HG03108 (cell line): ENCODE measurements around the gene FGF13.

Source experiments
- ATAC-seq: cut with Tn5 transposase; IDR thresholded peaks from one replicate; pipeline ENCODE4 v1.9.1; 2021; ENCODE audit warnings: moderate library complexity; ENCODE audit not compliant: unreplicated experiment

FGF13 gene

DNA sequence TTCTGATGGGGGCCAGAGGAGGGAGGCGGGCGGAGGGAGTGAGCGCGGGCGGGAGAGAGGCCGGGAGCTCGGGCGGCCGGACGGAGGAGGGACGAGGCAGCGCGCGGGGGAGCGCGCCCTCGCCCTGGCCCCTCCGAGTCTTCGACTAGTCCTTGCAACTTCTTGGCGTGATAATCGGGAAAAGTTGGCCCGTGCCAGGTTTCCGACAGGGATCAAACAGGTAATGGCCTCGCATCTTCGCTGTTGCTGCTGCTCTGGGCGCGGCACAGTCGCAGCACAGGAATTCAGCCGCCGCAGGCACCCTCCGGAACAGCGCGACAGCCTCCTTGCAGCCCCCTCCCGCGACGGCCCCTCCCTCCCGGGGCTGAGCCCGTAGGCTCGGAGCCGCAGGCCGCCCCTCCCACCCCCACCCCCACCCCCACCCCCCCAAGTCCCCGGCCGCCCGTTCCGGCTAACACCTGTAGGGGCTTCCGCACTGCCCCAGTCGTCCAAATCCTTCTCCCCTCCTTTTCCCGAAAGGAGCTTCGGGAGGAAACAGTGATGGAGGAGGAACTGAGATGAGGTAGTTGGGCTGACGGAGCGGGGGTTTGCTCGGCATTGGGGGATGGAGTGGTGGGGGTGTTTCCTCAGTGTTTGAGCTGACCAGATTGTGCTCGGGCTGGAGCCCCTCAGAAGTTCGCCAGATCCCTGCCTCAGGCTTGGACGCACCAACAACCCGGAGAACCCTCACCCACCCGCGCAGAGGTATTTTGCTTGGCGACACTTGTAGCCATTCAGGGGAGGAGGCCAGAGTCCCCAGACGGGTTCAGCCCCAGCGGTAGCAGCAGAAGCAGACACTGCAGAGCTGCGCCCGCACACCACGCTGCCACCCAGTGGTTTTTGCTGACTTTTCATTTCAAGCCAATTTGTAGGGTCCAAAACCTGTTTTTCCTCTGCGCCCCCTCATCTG, at the start of gene FGF13:
TSS of gene FGF13 (minus strand) at position 319 of the 949 bp plus-strand sequence. CDS start 714 bp downstream, outside the sequence.
- no peak for ATAC-seq

DNA sequence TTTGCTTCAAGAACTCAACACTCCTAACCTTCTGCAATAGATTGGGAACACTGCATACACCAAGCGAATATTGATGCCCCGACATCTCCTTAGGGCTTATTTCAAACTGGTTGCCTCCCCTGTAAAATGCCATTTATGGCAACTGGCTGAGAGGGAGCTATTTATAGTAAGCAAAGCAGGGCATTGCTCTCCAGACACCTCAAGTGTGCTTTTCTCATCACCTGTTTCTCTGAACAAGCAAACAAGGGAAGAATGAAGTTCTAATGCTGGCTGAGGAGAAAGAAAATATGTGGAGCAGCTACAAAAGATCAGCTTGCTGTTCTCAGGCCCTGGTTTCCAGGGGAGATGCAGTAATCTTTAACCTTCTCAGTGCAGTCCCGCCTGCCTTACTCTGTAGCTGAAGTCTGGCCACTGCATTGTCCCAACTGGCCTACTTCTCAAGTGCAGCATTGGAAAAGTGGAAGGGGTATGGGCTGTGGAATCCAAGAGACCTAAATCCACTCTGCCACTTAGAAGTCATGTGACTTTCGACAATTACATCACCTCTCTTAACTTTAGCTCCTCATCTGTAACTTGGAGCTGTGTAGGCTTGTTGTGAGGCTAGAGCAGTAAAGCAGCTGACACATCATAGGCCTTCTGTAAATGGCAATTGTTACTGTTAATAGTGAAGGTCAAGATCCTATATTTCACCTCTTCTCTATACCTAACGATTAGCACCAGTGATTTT, 47.9 kb upstream of the FGF13 start:
- ATAC-seq, result no peak

DNA sequence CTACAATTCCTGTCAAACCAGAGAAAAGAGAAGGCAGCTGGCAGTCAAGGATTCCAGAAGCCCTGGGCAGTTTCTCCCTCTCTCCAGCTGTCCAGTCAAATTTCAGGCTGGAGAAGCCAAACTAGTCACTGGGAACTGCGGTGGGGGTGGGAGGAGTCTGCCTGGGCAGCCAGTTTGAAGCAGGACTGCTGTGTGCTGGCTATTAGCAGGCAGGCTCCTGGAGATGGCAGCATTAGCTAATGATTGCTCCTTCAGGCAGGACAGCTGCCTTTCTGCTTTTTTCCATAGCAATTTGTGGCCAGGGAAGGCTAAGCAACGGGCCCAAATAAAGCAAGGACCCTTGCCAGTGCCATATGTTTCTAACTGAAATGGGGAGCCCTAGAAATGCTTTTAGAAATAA, 44.7 kb upstream of the FGF13 start:
- no peak for ATAC-seq

DNA sequence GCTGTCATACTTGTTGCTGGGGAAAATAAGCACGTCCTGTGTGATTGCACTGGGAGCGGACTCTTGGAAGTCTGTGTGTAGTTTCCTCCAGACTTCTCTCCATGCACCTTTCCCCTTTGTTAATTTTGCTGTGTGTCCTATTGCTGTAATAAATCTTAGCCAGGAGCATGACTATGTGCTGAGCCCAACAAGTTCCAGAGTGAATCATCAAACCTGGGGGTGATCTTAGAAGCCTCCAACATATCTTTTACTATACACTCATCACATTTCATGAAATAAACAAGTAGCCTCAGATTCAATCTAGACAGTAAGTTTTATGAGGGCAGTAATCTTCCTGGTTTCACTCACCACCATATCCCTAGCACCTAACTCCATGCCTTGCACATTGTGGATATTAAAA, 43.3 kb upstream of the FGF13 start:
- no peak for ATAC-seq

DNA sequence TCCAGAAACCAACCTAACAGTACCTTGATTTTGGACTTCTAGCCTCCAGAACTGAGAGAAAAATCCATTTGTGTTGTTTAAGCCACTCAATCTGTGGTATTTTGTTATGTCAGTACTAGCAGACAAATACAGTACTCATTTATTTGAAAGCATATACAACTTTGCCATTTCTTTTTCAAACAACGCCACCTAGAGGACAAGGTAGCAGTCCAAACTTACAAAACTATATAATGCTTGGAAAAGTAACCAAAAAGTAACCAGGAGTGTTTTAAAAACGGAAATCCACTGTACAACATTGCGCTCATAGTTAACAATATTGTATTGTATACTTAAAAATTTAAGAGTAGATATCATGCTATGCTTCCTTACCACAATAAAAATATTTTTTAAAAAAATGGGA, 37.0 kb upstream of the FGF13 start:
- no peak for ATAC-seq

DNA sequence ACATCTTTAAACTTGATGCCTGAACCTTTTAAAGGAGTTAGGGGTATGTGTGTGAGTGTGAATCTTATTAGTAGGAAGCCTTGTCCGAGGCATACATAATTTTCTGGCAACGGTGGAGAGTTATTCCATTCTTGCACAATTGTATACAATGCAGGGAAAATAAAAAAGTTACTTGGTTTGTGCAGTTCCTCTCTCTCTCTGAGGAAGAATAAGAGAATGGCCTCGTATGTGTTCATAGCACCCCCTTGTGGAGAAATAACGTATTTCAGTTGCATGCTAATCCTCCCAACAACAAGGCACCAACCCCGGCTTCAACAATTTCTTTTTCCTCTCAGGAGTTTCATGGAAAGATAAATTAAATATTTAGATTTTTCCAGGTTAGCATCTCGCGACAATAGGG, 33.7 kb upstream of the FGF13 start:
- ATAC-seq, result peak; percentile 58

DNA sequence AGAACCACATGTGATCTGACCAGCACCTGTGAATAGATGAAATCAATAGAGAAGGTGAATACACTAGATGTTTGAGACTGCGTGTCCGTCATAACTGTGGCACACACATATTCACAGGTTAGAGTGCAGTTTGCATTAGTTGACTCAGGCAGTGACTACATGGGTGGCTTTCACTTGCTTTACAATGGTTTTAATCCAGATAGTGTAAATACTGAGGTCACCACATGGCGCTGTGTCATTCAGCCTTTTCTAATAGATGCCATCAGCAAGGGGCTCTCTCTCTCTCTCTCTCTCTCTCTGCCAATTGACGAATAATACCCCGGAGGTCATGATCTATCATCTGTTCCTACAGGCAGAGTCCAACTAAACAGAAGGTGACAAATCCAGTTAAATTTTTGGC, 30.7 kb upstream of the FGF13 start:
- no peak for ATAC-seq

DNA sequence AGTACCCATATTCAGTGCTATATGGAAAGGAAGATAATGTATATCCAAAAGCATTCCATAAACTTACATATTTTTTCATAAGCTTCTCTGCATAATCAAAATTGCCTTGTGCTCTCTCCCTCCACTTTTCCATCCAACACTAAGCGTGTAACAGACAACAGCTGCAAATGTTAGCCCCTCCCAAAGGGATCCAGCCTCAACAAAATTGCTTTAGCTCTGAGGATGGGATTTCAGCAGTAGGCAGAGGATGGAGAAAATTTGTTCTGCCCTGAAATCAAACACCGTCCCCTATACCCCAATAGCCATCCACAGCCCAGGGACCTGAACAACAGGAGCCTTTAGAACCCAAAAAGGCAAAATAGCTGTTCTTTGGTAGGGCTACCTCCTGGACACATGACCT, 28.8 kb upstream of the FGF13 start:
- no peak for ATAC-seq

DNA sequence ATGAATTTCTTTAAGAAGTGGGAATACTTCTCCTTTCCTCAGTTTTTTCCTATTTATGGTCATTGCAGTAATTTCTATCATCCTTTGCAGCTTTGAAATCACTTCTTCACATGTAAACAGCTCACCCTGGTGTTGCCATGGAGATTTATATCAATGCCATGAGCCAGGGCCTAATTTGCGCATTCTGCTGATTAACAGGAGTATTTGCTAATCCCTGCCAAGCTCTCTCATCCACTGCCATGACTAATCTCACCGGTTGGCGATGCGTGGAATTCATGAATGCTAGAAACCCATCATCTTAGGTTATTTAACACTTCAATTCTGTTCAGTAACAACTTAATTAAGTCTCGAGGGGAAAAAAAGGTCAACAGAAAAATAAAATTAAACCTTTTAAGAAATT, 11.8 kb upstream of the FGF13 start:
- ATAC-seq, result no peak

DNA sequence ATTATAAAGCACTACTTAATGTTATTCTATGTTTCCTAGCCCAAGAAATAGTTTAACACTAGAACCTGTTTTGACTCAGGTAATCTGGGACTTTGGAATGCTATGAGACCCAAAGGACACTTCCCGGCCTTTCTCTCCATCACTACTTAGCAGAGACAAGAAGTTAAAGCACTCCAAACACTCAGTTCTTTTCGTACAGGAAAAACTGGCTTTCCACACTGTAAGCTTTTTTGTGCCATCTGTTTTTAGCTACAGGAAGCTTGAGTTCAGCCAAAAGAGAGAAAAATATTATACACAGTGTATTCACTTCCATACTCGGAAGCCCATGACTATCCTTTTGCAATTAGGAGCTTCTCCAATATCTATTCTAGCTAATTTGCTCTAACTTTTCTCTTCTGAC, 7.9 kb upstream of the FGF13 start:
- no peak for ATAC-seq

DNA sequence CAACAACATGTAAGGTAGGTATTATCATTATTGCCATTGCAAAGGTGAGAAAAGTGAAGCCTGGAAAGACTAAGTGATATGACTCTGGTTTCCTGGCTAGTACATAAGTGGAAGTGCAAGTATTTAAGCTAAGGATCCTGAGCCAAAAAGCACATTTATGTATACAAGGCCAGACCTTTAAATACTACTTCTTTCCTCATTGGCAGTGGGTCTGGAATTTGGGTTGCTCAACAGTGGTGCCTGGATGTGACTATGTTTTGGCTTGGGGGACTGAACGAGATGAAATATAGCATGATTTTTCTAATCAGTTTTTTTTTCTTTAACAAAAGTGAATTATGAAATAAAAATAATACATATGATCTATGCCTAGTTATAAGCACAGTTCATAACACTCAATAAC, 7.4 kb upstream of the FGF13 start:
- no peak for ATAC-seq

DNA sequence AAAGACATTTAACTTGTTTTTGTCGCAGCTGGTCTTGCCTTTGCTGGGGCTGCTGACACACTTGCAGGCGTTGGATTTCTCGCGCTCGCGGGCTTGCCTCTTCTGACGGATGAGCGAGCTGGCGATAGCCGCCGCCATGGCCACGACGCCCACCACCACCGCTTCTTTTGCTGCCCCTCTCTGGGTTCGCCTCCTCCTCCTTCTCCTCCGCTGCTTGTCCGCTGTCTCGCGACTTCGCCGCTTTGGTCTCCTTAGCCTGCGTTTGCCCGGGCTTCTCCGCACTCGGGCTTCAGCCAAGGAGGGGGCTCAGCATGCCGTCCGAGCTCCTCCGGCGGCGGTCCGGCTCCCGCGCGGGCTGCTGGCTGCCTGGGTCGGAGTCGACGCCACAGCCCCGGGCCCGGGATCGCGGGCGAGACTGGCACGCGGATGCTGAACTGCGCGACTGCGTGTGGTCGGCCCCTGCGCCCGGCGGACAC, 613 bp downstream of the FGF13 start:
- ATAC-seq, result no peak

DNA sequence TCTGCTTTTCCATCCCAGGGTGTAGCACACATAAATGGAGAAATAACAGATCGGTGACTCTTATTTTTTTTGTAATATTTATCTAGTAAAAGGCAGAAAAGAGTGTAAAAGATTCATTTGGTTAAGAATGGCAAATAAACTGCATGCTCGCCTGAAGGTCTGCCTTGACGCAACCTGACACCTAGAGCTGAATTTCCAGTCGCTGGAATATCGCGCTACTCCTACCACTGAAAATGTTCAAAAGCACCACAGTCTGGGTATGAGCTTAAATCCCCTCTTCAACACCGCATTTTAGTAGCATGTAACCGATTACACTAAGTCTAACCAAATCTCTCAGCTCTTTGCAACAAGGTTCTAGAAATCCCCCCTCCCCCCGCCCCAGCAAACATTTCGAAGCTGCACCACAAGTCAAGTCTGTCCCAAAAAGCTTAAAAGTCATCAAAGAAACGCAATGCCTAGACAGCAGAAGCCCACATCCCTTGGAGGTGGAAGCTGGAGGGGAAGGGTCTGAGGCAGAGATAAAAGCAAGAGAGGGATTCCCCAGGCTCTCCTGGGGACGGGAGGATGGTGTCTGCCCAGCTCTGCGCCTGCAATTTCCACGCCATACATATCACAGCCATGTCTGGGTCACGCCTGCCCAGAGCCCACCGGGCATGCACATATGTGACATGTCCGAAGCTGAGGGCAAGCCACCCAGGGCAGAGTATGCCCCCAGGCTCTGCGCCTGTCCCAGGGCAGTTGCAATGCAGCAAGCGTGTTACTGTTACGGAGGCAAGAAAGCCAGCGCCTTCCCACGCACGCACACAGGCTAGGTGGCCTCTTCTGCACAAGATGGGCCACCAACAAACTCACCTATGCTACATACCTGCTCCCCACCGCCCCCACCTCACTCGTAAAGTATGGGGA, 1.4 kb downstream of the FGF13 start:
- no peak for ATAC-seq

DNA sequence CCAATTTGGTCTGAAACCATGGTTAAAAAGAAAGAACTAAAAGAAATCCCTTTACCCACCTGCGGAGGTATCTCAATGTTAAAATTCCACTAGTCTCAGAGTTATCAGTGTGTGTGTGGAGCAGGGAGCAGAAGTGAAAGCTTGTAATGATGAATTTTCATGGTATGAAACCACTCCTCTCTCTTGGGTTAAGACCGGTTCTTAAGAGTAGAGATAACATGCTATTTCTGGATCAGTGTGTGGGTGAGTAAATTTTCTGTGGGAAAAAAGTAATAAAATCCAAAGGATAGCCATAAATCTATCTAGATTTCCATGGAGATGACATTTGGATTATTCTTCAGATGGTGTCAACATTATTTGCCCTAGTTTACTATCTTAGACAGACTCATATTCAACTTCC, 3.2 kb downstream of the FGF13 start:
- no peak for ATAC-seq

DNA sequence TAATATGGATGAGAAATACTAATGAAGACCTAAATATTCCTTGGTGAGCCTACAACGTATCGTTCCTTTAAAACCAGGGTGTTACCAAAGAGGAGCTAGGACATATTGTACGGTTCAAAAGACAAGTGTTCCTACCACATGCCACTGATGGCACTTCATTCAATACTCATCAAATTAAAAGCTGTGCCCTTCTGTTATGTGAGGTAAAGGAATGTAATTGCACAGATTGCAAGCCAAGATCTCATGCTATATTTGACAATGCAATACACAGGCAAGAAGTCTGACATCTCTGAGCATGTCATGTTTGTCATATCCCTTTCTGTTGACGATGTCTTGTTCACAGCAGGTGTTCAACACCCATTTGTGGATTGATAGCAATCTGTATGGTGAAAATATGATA, 6.9 kb downstream of the FGF13 start:
- ATAC-seq, result no peak

DNA sequence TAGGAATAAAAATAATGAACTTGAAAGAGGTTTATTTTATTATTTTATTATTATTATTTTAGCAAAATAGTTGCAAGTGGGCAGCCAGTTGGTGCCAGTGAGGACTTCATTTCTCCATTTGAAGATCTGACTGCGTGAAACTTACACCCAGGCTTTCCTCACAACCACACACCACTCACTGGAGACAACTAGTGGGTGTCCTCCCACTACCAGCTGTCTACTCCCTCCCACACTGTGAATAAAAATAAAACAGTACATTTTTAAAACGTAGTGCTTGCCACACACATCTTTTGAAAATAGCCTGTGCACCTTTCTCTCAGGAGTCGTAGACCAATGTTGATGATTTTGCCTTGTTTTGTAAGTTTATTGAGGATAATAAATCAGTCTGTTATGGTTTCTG, 7.4 kb downstream of the FGF13 start:
- ATAC-seq, result no peak

DNA sequence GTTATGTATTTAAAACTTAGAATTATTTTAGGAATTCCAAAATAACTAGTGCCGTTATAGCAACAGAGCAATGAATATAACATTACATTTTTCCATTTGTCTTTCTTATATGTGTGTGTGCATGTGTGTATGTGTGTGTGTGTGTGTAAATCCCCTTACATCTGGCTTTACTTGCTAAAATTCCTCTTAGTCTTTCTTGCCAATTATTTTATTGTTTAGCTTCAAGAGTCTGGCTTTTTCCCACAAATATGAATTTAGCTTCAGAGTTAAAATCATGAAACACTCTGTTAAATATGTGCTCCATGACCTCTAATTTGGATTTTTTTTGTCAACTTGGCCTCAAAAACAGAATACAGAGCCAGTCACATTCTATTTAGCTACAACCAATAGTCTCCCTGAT, 18.9 kb downstream of the FGF13 start:
- ATAC-seq, result no peak

DNA sequence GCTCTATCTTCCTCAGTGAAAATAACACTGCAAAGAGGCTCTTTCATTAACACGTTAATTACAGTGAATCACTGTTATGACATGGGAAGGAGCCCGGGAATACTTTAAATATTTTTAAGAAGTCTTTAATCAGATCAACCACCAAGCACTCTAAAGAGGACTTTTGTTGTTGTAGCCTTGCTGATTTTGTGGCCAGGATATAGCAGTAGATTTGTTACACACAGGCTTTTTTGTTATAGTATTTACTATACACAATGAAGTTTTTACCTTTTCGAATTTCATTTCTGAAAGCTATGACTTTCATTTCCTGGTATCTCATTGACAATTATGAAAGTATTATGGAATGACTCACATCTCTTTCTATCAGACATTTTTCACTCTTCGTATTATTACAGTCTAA, 20.3 kb downstream of the FGF13 start:
- ATAC-seq, result no peak

DNA sequence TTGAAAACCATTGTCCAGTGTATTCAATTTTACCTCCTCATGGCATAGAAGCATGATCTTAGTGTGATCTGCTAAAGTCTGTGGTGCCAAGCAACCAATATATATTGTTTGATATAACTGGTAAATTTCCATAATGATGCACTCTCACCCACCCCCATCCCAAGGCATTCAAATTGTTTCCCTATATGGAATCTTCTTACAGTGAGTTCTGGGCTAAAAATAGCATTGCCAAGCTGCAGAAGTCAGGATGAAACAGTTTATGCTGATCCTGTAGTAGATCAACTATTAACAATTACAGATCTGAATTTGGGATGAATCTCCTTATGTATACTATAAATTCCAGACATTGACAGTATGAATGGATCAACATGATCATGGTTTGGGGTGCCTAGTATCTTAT, 20.9 kb downstream of the FGF13 start:
- no peak for ATAC-seq

DNA sequence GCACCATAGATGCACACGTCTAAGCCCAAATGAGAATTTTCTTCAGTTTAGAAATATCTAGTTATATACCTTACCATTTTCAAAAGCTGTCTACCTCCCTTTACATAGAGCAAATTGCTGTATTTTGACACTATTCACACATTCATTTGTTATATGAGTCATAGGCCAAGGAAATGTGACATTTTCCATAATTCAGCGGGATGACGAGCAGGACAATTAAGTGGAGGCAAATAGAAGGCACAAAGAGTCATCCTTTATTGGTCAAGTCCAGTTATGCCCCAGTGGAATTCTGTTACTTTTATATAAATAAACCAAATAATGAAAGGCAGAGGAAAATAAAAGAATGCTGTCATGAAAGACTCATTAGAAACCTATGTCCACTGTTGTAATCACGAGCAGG, 27.9 kb downstream of the FGF13 start:
- ATAC-seq, result no peak

DNA sequence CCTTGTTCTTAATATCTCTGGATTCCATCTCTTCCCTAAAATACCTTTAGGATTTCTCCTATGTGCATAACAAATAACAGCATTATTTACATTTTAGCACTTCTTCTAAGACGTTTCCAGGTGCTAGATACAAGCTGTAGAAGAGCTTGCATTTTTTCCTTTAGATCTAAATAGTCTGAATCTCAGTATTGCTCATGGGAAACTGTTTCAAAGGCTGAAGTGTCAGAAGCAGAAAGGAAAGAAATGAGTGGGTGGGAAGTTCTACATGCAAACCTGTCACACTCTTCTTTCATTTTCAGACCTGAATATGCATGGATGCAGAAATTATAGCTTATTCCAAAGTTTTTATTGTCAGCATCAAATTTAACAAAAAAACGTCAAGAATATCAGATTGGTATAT, 41.8 kb downstream of the FGF13 start:
- no peak for ATAC-seq
